ENCODE results near the gene RAP2A.
A peak's percentile ranks its signal among the peaks of the same experiment; 100 is the strongest.

RAP2A gene

GRCh38 chr13:97433727-97434396 lies at the start of gene RAP2A:
TSS of gene RAP2A (plus strand) at chr13:97434169. CDS start at chr13:97434471, 302 bp downstream.
- DNase-seq (ENCODE audit: low read depth, low spot score): peak; percentile 73

GRCh38 chr13:97384371-97384770 lies 49.6 kb upstream of the RAP2A start:
- no peak for DNase-seq (ENCODE audit: low read depth, low spot score)

GRCh38 chr13:97385146-97385545 lies 48.8 kb upstream of the RAP2A start:
- no peak for DNase-seq (ENCODE audit: low read depth, low spot score)

GRCh38 chr13:97385854-97386253 lies 48.1 kb upstream of the RAP2A start:
- DNase-seq (ENCODE audit: low read depth, low spot score): no peak

- DNase-seq (ENCODE audit: low read depth, low spot score): no peak
Measured at GRCh38 chr13:97386801-97387484, 47.0 kb upstream of the RAP2A start.

GRCh38 chr13:97387485-97387839 lies 46.5 kb upstream of the RAP2A start:
- no peak for DNase-seq (ENCODE audit: low read depth, low spot score)

- no peak for DNase-seq (ENCODE audit: low read depth, low spot score)
Measured at GRCh38 chr13:97387890-97388289, 46.1 kb upstream of the RAP2A start.

- no peak for DNase-seq (ENCODE audit: low read depth, low spot score)
Measured at GRCh38 chr13:97388373-97388772, 45.6 kb upstream of the RAP2A start.

- no peak for DNase-seq (ENCODE audit: low read depth, low spot score)
Measured at GRCh38 chr13:97390941-97391600, 42.9 kb upstream of the RAP2A start.

- no peak for DNase-seq (ENCODE audit: low read depth, low spot score)
Measured at GRCh38 chr13:97392020-97392419, 41.9 kb upstream of the RAP2A start.

GRCh38 chr13:97394542-97394941 lies 39.4 kb upstream of the RAP2A start:
- no peak for DNase-seq (ENCODE audit: low read depth, low spot score)

GRCh38 chr13:97395447-97396136 lies 38.4 kb upstream of the RAP2A start:
- no peak for DNase-seq (ENCODE audit: low read depth, low spot score)

GRCh38 chr13:97397267-97397666 lies 36.7 kb upstream of the RAP2A start:
- DNase-seq (ENCODE audit: low read depth, low spot score): no peak

- DNase-seq (ENCODE audit: low read depth, low spot score): no peak
Measured at GRCh38 chr13:97401421-97401820, 32.5 kb upstream of the RAP2A start.

- DNase-seq (ENCODE audit: low read depth, low spot score): no peak
Measured at GRCh38 chr13:97403893-97404750, 29.8 kb upstream of the RAP2A start.

GRCh38 chr13:97407540-97407939 lies 26.4 kb upstream of the RAP2A start:
- no peak for DNase-seq (ENCODE audit: low read depth, low spot score)

GRCh38 chr13:97408938-97409337 lies 25.0 kb upstream of the RAP2A start:
- no peak for DNase-seq (ENCODE audit: low read depth, low spot score)

GRCh38 chr13:97411984-97412383 lies 22.0 kb upstream of the RAP2A start:
- DNase-seq (ENCODE audit: low read depth, low spot score): no peak

- DNase-seq (ENCODE audit: low read depth, low spot score): no peak
Measured at GRCh38 chr13:97413694-97414093, 20.3 kb upstream of the RAP2A start.

- DNase-seq (ENCODE audit: low read depth, low spot score): no peak
Measured at GRCh38 chr13:97414392-97414791, 19.6 kb upstream of the RAP2A start.

- no peak for DNase-seq (ENCODE audit: low read depth, low spot score)
Measured at GRCh38 chr13:97417698-97418097, 16.3 kb upstream of the RAP2A start.
